EH (cell line): ENCODE measurements around the gene HBM.
"Not testable (repeated sequence)": the region's sequence is repeated elsewhere in the genome, so short reads cannot be mapped to it uniquely, and the experiment has no call there.

Experiments
- DNase-seq: peaks from one replicate; pipeline ENCODE4 v3.0.0-alpha.2; 2015; ENCODE audit warnings: low read depth

HBM gene

GRCh38 chr16:169014-169413 is 3.2 kb downstream of the HBM start:
- no peak for DNase-seq

- DNase-seq = peak; percentile 54
Observed at GRCh38 chr16:170088-170507, 4.3 kb downstream of the HBM start.

DNA sequence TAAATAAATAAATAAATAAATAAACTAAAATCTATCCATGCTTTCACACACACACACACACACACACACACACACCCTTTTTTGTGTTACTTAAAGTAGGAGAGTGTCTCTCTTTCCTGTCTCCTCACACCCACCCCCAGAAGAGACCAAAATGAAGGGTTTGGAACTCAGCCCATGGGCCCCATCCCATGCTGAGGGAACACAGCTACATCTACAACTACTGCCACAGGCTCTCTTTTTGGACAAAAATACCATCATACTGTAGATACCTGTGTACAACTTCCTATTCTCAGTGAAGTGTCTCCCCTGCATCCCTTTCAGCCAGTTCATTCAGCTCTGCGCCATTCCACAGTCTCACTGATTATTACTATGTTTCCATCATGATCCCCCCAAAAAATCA is 5.0 kb downstream of the HBM start:
- DNase-seq = no peak

- DNase-seq = not testable (repeated sequence)
Observed at GRCh38 chr16:172374-172941, 6.7 kb downstream of the HBM start, which contains the start of gene HBA2. HBA2 (plus strand) TSS chr16:172876; CDS start chr16:172913, 37 bp downstream.

DNA sequence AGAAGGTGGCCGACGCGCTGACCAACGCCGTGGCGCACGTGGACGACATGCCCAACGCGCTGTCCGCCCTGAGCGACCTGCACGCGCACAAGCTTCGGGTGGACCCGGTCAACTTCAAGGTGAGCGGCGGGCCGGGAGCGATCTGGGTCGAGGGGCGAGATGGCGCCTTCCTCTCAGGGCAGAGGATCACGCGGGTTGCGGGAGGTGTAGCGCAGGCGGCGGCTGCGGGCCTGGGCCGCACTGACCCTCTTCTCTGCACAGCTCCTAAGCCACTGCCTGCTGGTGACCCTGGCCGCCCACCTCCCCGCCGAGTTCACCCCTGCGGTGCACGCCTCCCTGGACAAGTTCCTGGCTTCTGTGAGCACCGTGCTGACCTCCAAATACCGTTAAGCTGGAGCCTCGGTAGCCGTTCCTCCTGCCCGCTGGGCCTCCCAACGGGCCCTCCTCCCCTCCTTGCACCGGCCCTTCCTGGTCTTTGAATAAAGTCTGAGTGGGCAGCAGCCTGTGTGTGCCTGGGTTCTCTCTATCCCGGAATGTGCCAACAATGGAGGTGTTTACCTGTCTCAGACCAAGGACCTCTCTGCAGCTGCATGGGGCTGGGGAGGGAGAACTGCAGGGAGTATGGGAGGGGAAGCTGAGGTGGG is 7.6 kb downstream of the HBM start:
- not testable (repeated sequence) for DNase-seq

DNA sequence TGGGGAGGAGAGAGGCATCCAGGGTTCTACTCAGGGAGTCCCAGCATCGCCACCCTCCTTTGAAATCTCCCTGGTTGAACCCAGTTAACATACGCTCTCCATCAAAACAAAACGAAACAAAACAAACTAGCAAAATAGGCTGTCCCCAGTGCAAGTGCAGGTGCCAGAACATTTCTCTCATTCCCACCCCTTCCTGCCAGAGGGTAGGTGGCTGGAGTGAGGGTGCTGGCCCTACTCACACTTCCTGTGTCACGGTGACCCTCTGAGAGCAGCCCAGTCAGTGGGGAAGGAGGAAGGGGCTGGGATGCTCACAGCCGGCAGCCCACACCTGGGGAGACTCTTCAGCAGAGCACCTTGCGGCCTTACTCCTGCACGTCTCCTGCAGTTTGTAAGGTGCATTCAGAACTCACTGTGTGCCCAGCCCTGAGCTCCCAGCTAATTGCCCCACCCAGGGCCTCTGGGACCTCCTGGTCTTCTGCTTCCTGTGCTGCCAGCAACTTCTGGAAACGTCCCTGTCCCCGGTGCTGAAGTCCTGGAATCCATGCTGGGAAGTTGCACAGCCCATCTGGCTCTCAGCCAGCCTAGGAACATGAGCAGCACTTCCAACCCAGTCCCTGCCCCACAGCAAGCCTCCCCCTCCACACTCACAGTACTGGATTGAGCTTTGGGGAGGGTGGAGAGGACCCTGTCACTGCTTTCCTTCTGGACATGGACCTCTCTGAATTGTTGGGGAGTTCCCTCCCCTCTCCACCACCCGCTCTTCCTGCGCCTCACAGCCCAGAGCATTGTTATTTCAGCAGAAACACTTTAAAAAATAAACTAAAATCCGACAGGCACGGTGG is 8.4 kb downstream of the HBM start:
- peak; percentile 50 for DNase-seq

- no peak for DNase-seq
Observed at GRCh38 chr16:175011-175949, 9.5 kb downstream of the HBM start.

DNA sequence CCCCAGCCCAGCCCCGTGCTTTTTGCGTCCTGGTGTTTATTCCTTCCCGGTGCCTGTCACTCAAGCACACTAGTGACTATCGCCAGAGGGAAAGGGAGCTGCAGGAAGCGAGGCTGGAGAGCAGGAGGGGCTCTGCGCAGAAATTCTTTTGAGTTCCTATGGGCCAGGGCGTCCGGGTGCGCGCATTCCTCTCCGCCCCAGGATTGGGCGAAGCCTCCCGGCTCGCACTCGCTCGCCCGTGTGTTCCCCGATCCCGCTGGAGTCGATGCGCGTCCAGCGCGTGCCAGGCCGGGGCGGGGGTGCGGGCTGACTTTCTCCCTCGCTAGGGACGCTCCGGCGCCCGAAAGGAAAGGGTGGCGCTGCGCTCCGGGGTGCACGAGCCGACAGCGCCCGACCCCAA is 10.2 kb downstream of the HBM start:
- DNase-seq = not testable (repeated sequence)

DNA sequence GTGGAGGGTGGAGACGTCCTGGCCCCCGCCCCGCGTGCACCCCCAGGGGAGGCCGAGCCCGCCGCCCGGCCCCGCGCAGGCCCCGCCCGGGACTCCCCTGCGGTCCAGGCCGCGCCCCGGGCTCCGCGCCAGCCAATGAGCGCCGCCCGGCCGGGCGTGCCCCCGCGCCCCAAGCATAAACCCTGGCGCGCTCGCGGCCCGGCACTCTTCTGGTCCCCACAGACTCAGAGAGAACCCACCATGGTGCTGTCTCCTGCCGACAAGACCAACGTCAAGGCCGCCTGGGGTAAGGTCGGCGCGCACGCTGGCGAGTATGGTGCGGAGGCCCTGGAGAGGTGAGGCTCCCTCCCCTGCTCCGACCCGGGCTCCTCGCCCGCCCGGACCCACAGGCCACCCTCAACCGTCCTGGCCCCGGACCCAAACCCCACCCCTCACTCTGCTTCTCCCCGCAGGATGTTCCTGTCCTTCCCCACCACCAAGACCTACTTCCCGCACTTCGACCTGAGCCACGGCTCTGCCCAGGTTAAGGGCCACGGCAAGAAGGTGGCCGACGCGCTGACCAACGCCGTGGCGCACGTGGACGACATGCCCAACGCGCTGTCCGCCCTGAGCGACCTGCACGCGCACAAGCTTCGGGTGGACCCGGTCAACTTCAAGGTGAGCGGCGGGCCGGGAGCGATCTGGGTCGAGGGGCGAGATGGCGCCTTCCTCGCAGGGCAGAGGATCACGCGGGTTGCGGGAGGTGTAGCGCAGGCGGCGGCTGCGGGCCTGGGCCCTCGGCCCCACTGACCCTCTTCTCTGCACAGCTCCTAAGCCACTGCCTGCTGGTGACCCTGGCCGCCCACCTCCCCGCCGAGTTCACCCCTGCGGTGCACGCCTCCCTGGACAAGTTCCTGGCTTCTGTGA is 11.0 kb downstream of the HBM start, which contains the start of gene HBA1:
Gene HBA1, plus strand, starts transcription at position 204 of the 906 bp plus-strand sequence. Its CDS starts 37 bp downstream, at position 241.
- not testable (repeated sequence) for DNase-seq

DNA sequence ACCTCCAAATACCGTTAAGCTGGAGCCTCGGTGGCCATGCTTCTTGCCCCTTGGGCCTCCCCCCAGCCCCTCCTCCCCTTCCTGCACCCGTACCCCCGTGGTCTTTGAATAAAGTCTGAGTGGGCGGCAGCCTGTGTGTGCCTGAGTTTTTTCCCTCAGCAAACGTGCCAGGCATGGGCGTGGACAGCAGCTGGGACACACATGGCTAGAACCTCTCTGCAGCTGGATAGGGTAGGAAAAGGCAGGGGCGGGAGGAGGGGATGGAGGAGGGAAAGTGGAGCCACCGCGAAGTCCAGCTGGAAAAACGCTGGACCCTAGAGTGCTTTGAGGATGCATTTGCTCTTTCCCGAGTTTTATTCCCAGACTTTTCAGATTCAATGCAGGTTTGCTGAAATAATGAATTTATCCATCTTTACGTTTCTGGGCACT is 11.6 kb downstream of the HBM start:
- DNase-seq = peak; percentile 29

- DNase-seq = no peak
Observed at GRCh38 chr16:177981-178667, 12.3 kb downstream of the HBM start.

GRCh38 chr16:178668-179015 is 12.9 kb downstream of the HBM start:
- DNase-seq = no peak

- DNase-seq = no peak
Observed at GRCh38 chr16:179211-180092, 13.7 kb downstream of the HBM start.

- peak; percentile 15 for DNase-seq
Observed at GRCh38 chr16:180101-180675, 14.4 kb downstream of the HBM start, which contains the start of gene HBQ1. HBQ1 (plus strand) TSS chr16:180459; CDS start chr16:180487, 28 bp downstream.

GRCh38 chr16:180681-181564 is 15.1 kb downstream of the HBM start:
- DNase-seq = peak; percentile 56

DNA sequence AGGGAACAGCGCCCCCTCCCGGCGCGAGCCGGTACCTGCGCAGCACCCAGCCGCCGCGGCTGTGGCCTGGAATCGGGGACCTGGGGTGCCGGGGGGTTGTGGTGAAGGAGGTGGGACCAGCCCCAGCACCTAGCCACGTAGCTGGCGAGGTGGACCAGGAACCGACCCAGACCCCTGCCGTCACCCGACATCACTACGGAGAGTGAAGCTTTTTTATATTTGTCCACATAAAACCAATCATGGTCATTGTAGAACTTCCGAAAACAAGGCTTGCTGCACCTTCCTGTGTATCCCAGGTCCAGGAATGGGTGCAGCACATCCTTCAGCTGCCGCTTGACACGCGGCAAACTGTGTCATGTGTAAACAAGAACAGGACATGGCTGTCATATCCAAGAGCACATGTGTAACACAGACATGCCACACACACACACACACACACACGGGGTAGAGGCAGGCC is 15.8 kb downstream of the HBM start:
- peak; percentile 7 for DNase-seq

- DNase-seq = no peak
Observed at GRCh38 chr16:183005-183404, 17.2 kb downstream of the HBM start.
